HG03521 (cell line): Measurements from ENCODE around the gene KIF19.
"Not testable (repeated sequence)": the region's sequence is repeated elsewhere in the genome, so short reads cannot be mapped to it uniquely, and the experiment has no call there.

ENCODE experiments used
- ATAC-seq: cut with Tn5 transposase; IDR thresholded peaks from one replicate; pipeline ENCODE4 v1.9.1; 2021; ENCODE audit warnings: mild to moderate bottlenecking, moderate library complexity; ENCODE audit not compliant: unreplicated experiment

The KIF19 gene

GRCh38 chr17:74325743-74326379 is at the start of gene KIF19:
TSS of gene KIF19 (plus strand) at chr17:74326226. CDS start at chr17:74326350, 124 bp downstream.
- no peak for ATAC-seq

GRCh38 chr17:74276541-74277009 is 49.5 kb upstream of the KIF19 start:
- no peak for ATAC-seq

- ATAC-seq = no peak
Measured at GRCh38 chr17:74277935-74278334, 48.1 kb upstream of the KIF19 start.

GRCh38 chr17:74279617-74280016 is 46.4 kb upstream of the KIF19 start:
- not testable (repeated sequence) for ATAC-seq

- peak; percentile 58 for ATAC-seq
Measured at GRCh38 chr17:74280093-74280513, 45.9 kb upstream of the KIF19 start.

- no peak for ATAC-seq
Measured at GRCh38 chr17:74281799-74282198, 44.2 kb upstream of the KIF19 start.

- not testable (repeated sequence) for ATAC-seq
Measured at GRCh38 chr17:74282274-74282586, 43.8 kb upstream of the KIF19 start.

- no peak for ATAC-seq
Measured at GRCh38 chr17:74282587-74283370, 43.2 kb upstream of the KIF19 start.

- ATAC-seq = no peak
Measured at GRCh38 chr17:74283371-74283673, 42.7 kb upstream of the KIF19 start.

GRCh38 chr17:74287031-74287602 is 38.9 kb upstream of the KIF19 start:
- ATAC-seq = no peak

- no peak for ATAC-seq
Measured at GRCh38 chr17:74288785-74289184, 37.2 kb upstream of the KIF19 start.

- ATAC-seq = no peak
Measured at GRCh38 chr17:74289688-74290087, 36.3 kb upstream of the KIF19 start.

GRCh38 chr17:74290340-74290739 is 35.7 kb upstream of the KIF19 start:
- no peak for ATAC-seq

- ATAC-seq = no peak
Measured at GRCh38 chr17:74292495-74292894, 33.5 kb upstream of the KIF19 start.

- no peak for ATAC-seq
Measured at GRCh38 chr17:74295625-74296547, 30.1 kb upstream of the KIF19 start.

GRCh38 chr17:74296548-74296936 is 29.5 kb upstream of the KIF19 start:
- ATAC-seq = no peak

- ATAC-seq = no peak
Measured at GRCh38 chr17:74297941-74298340, 28.1 kb upstream of the KIF19 start.

- ATAC-seq = no peak
Measured at GRCh38 chr17:74298778-74299177, 27.2 kb upstream of the KIF19 start.

- no peak for ATAC-seq
Measured at GRCh38 chr17:74299226-74300009, 26.6 kb upstream of the KIF19 start.

- ATAC-seq = no peak
Measured at GRCh38 chr17:74303305-74303704, 22.7 kb upstream of the KIF19 start.
